Smooth muscle cell (in vitro differentiated cells): ENCODE measurements around the gene ZBTB42. TPM values are rescaled to one million over a fixed set of nuclear protein-coding genes. Genes with fewer than 3 reads are reported as not detected.
A peak's percentile ranks its signal among the peaks of the same experiment; 100 is the strongest.

Source experiments
- DNase-seq: peaks from one replicate; lab custom pipeline; 2025; ENCODE audit not compliant: unreplicated experiment; lab: John Stamatoyannopoulos, UW
- H2AFZ ChIP-seq: fragments of 200-600 bp; sonication (generic); 2 replicates; pipeline ENCODE4 v1.6.0; 2016; ENCODE audit warnings: antibody characterized with exemption, low read depth, mild to moderate bottlenecking
- H3F3A ChIP-seq: fragments of 200-600 bp; sonication (generic); 2 replicates; pipeline ENCODE4 v1.6.0; 2017; ENCODE audit warnings: antibody characterized with exemption, low read depth
- H3K27ac ChIP-seq: fragments of 200-600 bp; sonication (generic); 2 replicates; pipeline ENCODE4 v1.5.1; 2016; ENCODE audit warnings: low read depth, mild to moderate bottlenecking
- H3K27me3 ChIP-seq: fragments of 200-600 bp; sonication (generic); 2 replicates; pipeline ENCODE4 v1.6.1; 2016; ENCODE audit warnings: low read depth, mild to moderate bottlenecking
- H3K36me3 ChIP-seq: fragments of 200-600 bp; sonication (generic); 2 replicates; pipeline ENCODE4 v1.5.1; 2016; ENCODE audit warnings: low read depth
- H3K4me1 ChIP-seq: fragments of 200-600 bp; sonication (generic); 2 replicates; pipeline ENCODE4 v1.5.1; 2016; ENCODE audit warnings: low read depth
- H3K4me2 ChIP-seq: fragments of 200-600 bp; sonication (generic); 2 replicates; pipeline ENCODE4 v1.6.0; 2016; ENCODE audit warnings: mild to moderate bottlenecking
- H3K4me3 ChIP-seq: fragments of 200-600 bp; sonication (generic); 2 replicates; pipeline ENCODE4 v1.5.1; 2016; ENCODE audit warnings: mild to moderate bottlenecking
- H3K79me2 ChIP-seq: fragments of 200-600 bp; sonication (generic); 2 replicates; pipeline ENCODE4 v1.6.0; 2016; ENCODE audit warnings: low read depth, mild to moderate bottlenecking
- H3K9ac ChIP-seq: fragments of 200-600 bp; sonication (generic); 2 replicates; pipeline ENCODE4 v1.6.0; 2016; ENCODE audit warnings: low read depth
- H3K9me3 ChIP-seq: fragments of 200-600 bp; sonication (generic); replicated peaks from 2 replicates; pipeline ENCODE4 v1.5.1; 2016; ENCODE audit warnings: low read depth
- H4K20me1 ChIP-seq: fragments of 200-600 bp; sonication (generic); 2 replicates; pipeline ENCODE4 v1.6.0; 2016; ENCODE audit warnings: low read depth
- WGBS: methylation state at CpG from one replicate; pipeline ENCODE4 v1.1.7; 2016; ENCODE audit warnings: low lambda C conversion rate; 5-methylcytosine and 5-hydroxymethylcytosine counted together
- polyA plus RNA-seq: library from polyadenylated mRNA; unstranded; fragments of >200 nt; fragmentation: Nextera tagmentation; extraction: Ambion mirVana; gene quantifications from 2 replicates; pipeline ENCODE4 v1.2.1, GENCODE V29; 2016
- total RNA-seq: library from RNA; depleted of rRNA; stranded (reverse); fragments of >200 nt; gene quantifications from 2 replicates; pipeline ENCODE4 v1.2.3, GENCODE V29; 2014
- TF ChIP-seq, protein P1 (sequence below): fragments of 200-600 bp; sonication (generic); IDR thresholded peaks from 2 replicates; pipeline ENCODE4 v1.5.1; 2017; ENCODE audit warnings: borderline replicate concordance, mild to moderate bottlenecking, antibody characterized with exemption; ENCODE audit not compliant: insufficient read depth, poor library complexity, severe bottlenecking

Gene ZBTB42
- total and polyA plus RNA-seq, 2 experiments from 2014 or later: 0.72 to 1.6 TPM

DNA sequence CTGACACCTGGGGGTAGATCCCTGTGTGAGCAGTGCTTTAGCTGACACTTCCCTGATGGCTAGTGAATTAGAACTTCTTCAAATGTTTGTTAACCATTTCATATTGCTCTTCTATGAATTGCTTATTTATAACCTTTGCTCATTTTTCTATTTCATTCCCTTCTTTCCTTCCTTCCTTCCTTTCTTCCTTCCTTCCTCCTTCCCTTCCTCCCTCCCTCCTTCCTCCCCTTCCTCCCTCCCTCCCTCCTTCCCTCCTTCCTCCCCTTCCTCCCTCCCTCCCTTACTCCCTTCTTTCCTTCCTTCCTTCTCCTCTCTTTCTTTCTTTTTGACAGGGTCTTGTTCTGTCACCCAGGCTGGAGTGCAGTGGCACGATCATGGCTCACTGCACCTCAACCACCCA is 40.8 kb downstream of the ZBTB42 start:
- Histone ChIP-seq H3K9ac (no peak overlapping the region), H3K4me2 (no peak overlapping the region), H3K79me2 (no peaks in the 10 kb centered on the region), H3K27ac (no peak overlapping the region), H3F3A (no peaks in the 10 kb centered on the region), H3K36me3 (no peaks in the 10 kb centered on the region), H4K20me1 (peaks cover 15% of the 10 kb centered on the region), H3K27me3 (peaks cover 58% of the 10 kb centered on the region), H3K4me3 (no peak overlapping the region), H2AFZ (no peak overlapping the region), H3K4me1 (peaks cover 11% of the 10 kb centered on the region), H3K9me3 (no peaks in the 10 kb centered on the region)
- DNase-seq: no peak
- 69% methylated on average over 1 of the region's 1 CpG for WGBS
- TF ChIP-seq, protein P1, sequence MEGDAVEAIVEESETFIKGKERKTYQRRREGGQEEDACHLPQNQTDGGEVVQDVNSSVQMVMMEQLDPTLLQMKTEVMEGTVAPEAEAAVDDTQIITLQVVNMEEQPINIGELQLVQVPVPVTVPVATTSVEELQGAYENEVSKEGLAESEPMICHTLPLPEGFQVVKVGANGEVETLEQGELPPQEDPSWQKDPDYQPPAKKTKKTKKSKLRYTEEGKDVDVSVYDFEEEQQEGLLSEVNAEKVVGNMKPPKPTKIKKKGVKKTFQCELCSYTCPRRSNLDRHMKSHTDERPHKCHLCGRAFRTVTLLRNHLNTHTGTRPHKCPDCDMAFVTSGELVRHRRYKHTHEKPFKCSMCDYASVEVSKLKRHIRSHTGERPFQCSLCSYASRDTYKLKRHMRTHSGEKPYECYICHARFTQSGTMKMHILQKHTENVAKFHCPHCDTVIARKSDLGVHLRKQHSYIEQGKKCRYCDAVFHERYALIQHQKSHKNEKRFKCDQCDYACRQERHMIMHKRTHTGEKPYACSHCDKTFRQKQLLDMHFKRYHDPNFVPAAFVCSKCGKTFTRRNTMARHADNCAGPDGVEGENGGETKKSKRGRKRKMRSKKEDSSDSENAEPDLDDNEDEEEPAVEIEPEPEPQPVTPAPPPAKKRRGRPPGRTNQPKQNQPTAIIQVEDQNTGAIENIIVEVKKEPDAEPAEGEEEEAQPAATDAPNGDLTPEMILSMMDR: no peak

DNA sequence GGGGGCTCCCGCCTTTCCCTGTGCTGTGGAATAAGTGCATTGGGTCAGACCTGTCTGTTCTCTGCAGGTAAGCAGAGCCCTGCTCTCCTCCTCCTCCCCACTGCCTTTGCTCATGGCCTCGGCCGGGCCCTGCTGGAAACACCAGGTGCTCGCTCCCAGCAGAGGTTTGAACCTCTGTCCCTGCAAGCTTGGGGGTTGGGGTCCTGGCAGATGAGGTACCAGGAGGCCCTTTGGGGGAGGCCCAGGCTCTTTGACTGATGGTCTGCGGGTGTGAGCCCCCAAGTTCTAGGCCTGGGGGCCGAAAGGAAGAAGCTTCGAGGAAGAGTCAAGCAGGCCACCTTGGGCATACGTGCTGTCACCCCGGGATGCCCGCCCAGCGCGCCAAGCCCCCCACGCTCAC is 42.1 kb downstream of the ZBTB42 start:
- no peak overlapping the region for H2AFZ ChIP-seq
- no peak overlapping the region for H3K4me2 ChIP-seq
- WGBS: 80% methylated on average over 6 of the region's 13 CpGs
- H3K27ac ChIP-seq: no peak overlapping the region
- TF ChIP-seq, protein P1: no peak
- H3K4me1 ChIP-seq: peaks cover 11% of the 10 kb centered on the region
- no peak overlapping the region for H3K9ac ChIP-seq
- no peaks in the 10 kb centered on the region for H3F3A ChIP-seq
- no peak overlapping the region for H3K4me3 ChIP-seq
- H3K36me3 ChIP-seq: no peaks in the 10 kb centered on the region
- DNase-seq: no peak
- peaks cover 15% of the 10 kb centered on the region for H4K20me1 ChIP-seq
- no peaks in the 10 kb centered on the region for H3K79me2 ChIP-seq
- peaks cover 59% of the 10 kb centered on the region for H3K27me3 ChIP-seq
- no peaks in the 10 kb centered on the region for H3K9me3 ChIP-seq

DNA sequence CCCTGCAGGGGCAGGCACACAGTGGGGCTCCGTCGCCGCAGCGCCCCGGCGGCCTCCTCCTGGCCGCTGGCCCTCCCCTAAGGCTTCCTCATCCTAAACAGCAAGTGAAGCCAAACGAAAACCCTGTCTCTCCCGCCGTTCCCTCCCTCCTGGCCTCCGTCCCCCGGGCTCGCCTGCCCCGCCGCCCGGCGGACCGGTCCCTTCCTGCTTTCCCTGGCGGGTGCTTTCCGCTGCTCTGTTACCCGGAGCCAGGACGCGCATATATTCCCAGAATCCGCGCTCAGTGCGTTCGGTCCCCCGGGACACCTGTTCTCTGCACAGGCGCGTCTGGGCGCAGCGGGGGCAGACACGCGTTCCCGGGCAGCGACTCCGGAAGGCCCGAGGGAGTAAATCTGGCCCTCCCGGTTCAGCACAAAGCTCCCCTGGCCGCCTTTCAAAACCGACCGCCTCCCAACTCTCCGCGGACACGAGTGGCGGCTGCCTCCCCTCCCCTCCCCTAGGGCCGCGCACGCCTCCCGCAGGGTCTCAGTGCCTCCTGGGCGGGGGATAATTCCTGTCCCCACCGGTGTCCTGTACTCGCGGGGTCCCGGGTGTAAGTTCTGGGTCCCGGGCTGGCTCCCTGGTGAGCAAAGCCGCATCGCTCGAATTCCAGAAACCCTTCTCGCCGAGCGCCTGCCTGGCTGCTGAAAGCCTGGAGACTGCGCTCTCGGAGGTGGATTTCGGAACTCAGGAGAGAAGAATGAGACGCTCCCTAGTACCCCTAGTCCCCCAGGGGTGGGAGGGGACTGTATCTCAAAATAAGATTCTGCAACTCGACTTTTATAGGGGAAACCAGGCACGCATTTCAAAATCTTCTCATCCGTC is 42.8 kb downstream of the ZBTB42 start:
- peaks cover 59% of the 10 kb centered on the region for H3K27me3 ChIP-seq
- WGBS: 2% methylated on average over 55 of the region's 69 CpGs
- peak overlapping the region; percentile 41 for H3K4me3 ChIP-seq
- no peak overlapping the region for H2AFZ ChIP-seq
- H3F3A ChIP-seq: no peaks in the 10 kb centered on the region
- no peak for DNase-seq
- no peaks in the 10 kb centered on the region for H3K36me3 ChIP-seq
- H3K9ac ChIP-seq: no peak overlapping the region
- H3K9me3 ChIP-seq: no peaks in the 10 kb centered on the region
- H3K79me2 ChIP-seq: no peaks in the 10 kb centered on the region
- TF ChIP-seq, protein P1: no peak
- H3K27ac ChIP-seq: no peak overlapping the region
- peaks cover 11% of the 10 kb centered on the region for H3K4me1 ChIP-seq
- H3K4me2 ChIP-seq: peak overlapping the region; percentile 76
- peaks cover 15% of the 10 kb centered on the region for H4K20me1 ChIP-seq
